T-helper 17 cell (primary cell): ENCODE measurements around the gene CEMIP. TPM values are rescaled to one million over a fixed set of nuclear protein-coding genes. Genes with fewer than 3 reads are reported as not detected.

Source experiments
- ATAC-seq: fragments of 150-1000 bp; cut with Tn5 transposase; 2 replicates; pipeline ENCODE4 v1.10.0; 2021; ENCODE audit warnings: mild to moderate bottlenecking, moderate library complexity
- DNase-seq, 3 donors: peaks; one replicate each; pipeline versions ENCODE4 v3.0.0 to v3.0.0-alpha.2; 2020 to 2021
- H3K9me3 ChIP-seq: one replicate; pipeline ENCODE4 v1.7.0; 2013; ENCODE audit warnings: low read length, mild to moderate bottlenecking; ENCODE audit not compliant: control insufficient read depth, poor library complexity, severe bottlenecking
- H3K27ac Mint-ChIP-seq: one replicate; pipeline ENCODE4 v1.8.0; 2022; ENCODE audit warnings: mild to moderate bottlenecking, moderate library complexity, mixed read lengths
- H3K27me3 Mint-ChIP-seq: one replicate; pipeline ENCODE4 v1.8.0; 2022; ENCODE audit warnings: mixed read lengths
- H3K36me3 Mint-ChIP-seq: one replicate; pipeline ENCODE4 v1.8.0; 2022; ENCODE audit warnings: low read depth, mixed read lengths
- H3K4me1 Mint-ChIP-seq: one replicate; pipeline ENCODE4 v1.8.0; 2022; ENCODE audit warnings: mild to moderate bottlenecking, mixed read lengths
- H3K4me3 Mint-ChIP-seq: one replicate; pipeline ENCODE4 v1.8.0; 2022; ENCODE audit warnings: mild to moderate bottlenecking, moderate library complexity, mixed read lengths
- total RNA-seq, 4 donors: library from RNA in 2 of 4; stranded (reverse) in 2 of 4; gene quantifications; one replicate each; pipeline ENCODE4 v1.2.3 and lab custom pipeline; 2022 to 2026

The CEMIP gene
- total RNA-seq, 2 donors from 2014 or later = 0.15 to 0.42 TPM

DNA sequence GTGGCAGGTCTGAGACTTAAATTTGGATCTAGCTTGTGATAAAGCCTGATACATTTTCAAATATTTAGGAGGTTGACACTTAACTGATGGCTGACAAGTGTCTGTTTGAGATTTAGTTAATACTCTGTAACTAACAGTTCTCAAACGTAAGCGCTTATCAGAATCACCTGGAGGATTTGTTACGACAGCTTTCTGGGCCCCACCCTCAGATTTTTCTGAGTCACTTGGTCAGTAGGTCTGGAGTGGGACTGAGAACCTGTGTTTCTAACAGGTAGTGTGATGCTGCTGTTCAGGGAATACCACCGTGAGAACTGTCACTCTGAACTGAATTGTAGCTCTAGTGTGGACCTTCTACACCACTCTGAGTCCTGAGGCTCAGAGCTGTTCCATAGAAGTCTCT, 85.5 kb downstream of the CEMIP start:
- H3K27ac Mint-ChIP-seq = no peak overlapping the region
- no peak overlapping the region for H3K4me3 Mint-ChIP-seq
- ATAC-seq (no peak), DNase-seq (no peak)
- H3K9me3 ChIP-seq = no peaks in the 10 kb centered on the region
- H3K36me3 Mint-ChIP-seq = no peaks in the 10 kb centered on the region
- peaks cover 4% of the 10 kb centered on the region for H3K4me1 Mint-ChIP-seq
- H3K27me3 Mint-ChIP-seq = peaks cover 23% of the 10 kb centered on the region

DNA sequence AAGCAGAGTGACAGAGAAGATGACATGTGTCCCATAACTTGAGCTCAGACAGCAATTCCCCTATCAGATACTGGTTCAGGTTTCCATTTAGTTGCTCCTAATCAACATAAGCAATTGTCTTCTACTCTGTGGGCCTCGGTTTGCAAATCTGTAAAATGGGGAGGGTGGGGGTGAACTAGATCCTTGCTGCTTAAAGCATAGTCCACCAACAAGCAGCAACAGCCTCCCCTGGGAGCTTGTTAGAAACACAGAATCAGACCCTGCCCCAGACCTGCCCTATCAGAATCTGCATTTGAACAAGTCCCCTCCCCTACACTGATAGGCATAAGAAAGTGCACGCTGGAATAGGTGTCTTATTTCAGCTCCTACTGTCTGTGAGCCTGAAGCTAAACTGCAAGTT, 87.8 kb downstream of the CEMIP start:
- H3K9me3 ChIP-seq = no peaks in the 10 kb centered on the region
- H3K4me3 Mint-ChIP-seq = no peak overlapping the region
- no peaks in the 10 kb centered on the region for H3K4me1 Mint-ChIP-seq
- ATAC-seq = no peak
- no peak for DNase-seq
- H3K36me3 Mint-ChIP-seq = no peaks in the 10 kb centered on the region
- no peak overlapping the region for H3K27ac Mint-ChIP-seq
- peaks cover 8% of the 10 kb centered on the region for H3K27me3 Mint-ChIP-seq

DNA sequence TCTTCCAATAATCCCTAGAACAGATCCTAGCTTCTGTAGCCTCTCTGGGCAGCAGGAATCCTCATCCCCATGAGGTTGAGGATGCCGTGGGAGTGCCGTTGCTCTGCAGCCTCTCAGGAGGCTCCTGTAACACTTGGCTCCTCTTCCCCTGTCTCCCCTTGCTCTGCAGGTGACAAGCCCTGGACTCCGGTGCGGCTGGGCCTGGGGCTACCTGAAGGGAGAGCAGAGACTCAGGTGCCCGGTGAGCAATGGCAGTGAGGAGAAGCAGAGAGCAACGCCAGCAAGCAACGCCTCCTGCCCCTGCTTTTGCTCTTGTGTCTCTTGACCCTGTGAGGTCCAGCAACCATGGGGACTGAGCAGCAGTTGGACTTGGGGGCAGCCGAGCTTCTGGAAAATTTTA, 91.2 kb downstream of the CEMIP start:
- Mint-ChIP-seq H3K36me3 (no peaks in the 10 kb centered on the region), H3K4me1 (no peaks in the 10 kb centered on the region), H3K4me3 (no peak overlapping the region), H3K27ac (no peak overlapping the region), H3K27me3 (peaks cover under 1% of the 10 kb centered on the region)
- no peak for ATAC-seq
- no peaks in the 10 kb centered on the region for H3K9me3 ChIP-seq
- no peak for DNase-seq

DNA sequence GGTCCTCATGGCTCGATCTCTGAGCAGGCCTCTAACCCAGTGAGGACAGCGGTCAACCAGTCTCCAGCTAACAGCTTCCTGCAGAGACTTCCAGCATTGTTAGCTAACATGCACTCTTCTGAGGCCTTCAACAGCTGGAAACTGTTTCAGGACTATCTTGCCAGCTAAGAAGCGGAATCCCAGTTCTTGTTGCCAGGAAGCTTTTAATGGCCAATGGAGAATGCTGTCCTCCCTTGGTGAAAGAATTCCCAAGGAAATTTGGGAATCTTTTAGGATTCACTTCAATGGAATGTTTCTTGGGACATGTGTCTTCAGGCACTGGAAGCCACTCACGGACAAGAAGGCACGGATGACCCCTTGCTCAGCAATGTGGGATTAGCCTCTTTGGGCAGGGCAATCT, 91.7 kb downstream of the CEMIP start:
- Mint-ChIP-seq H3K36me3 (no peaks in the 10 kb centered on the region), H3K27ac (no peak overlapping the region), H3K4me1 (no peaks in the 10 kb centered on the region), H3K27me3 (peaks cover 5% of the 10 kb centered on the region), H3K4me3 (no peak overlapping the region)
- no peak for DNase-seq
- no peak for ATAC-seq
- H3K9me3 ChIP-seq = no peaks in the 10 kb centered on the region

DNA sequence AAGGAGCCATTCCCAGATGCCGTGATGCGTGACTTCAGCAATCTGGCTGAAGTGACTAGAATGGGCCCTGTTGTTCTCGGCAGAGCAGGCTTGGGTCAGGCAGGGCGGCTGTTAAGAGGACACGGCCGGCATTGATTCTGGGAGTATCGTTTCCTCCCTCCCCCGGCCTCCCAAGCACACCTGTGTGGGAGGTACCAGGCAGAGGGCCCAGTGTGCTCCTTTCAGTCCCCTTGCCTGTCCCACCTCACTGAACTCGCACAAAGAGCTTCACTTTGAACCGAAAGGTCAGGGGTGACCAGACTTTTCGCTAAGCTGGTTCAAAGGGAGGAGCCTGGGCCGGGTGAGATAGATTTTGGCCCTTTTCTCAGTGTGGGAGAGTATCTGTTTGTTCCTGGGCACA, 92.7 kb downstream of the CEMIP start:
- Mint-ChIP-seq H3K27ac (no peak overlapping the region), H3K36me3 (no peaks in the 10 kb centered on the region), H3K27me3 (peaks cover 14% of the 10 kb centered on the region), H3K4me1 (no peaks in the 10 kb centered on the region), H3K4me3 (no peak overlapping the region)
- ATAC-seq (no peak), DNase-seq (no peak)
- no peaks in the 10 kb centered on the region for H3K9me3 ChIP-seq

DNA sequence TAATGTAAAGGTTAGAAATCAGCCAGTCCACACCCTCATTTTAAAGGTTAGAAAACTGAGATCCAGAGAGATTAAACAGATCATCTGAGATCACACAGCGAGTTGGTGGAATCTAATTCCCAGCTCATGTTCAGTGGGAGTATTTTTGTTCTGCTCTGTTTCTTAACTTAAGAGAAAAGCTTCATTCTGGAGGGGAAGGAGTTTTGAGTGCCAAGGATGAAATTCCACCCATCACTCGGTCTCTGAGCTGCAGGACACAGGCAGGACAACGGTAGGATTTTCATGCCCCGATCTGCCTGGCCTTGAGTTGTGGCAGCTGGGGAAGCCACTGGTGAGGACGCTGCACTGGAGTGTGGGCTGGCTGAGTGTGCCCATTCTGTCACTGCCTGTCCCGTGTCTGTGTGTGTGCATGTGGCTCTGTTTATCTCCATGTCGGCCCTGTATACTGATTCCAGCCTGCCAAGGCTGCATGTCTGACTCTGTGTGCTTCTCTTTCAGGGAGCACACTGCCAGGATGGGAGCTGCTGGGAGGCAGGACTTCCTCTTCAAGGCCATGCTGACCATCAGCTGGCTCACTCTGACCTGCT, 94.3 kb downstream of the CEMIP start:
- no peaks in the 10 kb centered on the region for H3K9me3 ChIP-seq
- no peak for ATAC-seq
- no peaks in the 10 kb centered on the region for H3K36me3 Mint-ChIP-seq
- peaks cover 25% of the 10 kb centered on the region for H3K27me3 Mint-ChIP-seq
- H3K4me1 Mint-ChIP-seq = no peaks in the 10 kb centered on the region
- no peak for DNase-seq
- H3K27ac Mint-ChIP-seq = no peak overlapping the region
- no peak overlapping the region for H3K4me3 Mint-ChIP-seq

DNA sequence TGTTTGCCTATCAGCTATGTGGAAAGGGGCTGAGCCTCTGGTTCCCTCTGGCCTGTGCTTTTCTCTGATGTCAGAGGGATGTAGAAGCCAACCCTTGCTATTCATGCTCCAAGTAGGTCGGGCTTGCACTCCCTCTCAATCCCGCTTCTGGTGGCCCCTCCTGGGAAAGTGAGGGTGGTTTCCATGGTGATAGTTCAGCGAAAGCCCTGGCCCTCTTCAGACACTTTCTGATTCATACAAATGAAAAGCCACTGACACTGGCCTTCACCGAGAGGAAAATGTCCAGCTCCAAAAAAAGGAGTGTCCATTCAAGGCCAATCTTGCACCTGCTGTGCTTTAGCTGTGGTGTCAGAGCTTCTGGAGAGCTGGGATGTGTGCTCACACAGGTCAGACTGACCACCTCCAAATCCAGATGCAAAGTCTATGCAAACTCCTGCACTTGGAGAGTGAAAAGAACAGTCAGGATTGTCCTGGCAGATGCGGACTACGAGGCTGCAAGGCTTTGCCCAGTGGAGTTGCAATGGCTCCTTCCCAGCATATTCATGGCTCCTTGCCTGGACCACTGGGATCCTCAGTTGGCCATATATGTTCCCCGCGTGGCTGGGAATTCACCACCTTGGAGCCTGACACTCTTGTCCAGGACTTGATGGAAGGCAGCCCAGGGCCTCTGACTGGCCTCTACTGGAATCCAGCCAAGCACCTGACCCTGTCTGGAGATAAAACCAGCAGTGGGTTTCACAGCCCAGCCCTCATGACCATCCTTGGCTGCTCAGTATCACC, 96.6 kb downstream of the CEMIP start:
- Mint-ChIP-seq H3K36me3 (no peaks in the 10 kb centered on the region), H3K27ac (no peak overlapping the region), H3K4me3 (no peak overlapping the region), H3K27me3 (peaks cover 36% of the 10 kb centered on the region), H3K4me1 (no peaks in the 10 kb centered on the region)
- no peak for ATAC-seq
- H3K9me3 ChIP-seq = no peaks in the 10 kb centered on the region
- DNase-seq = no peak

DNA sequence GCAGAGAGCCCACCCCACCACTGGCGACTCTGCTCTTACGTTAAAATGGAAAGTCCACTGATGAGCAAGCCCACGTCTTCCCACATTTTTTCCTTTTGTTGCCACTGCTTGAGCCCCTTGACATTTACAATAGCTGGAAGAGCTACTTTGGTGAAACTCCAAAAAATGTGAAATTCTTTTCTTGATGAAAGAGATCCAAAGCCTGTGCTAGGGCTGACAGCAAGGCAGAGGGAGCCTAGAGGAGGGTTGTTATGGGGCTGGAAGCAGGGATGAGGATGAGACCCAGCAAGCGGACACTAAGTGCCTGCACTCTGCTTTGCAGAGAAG, 97.1 kb downstream of the CEMIP start:
- DNase-seq = no peak

DNA sequence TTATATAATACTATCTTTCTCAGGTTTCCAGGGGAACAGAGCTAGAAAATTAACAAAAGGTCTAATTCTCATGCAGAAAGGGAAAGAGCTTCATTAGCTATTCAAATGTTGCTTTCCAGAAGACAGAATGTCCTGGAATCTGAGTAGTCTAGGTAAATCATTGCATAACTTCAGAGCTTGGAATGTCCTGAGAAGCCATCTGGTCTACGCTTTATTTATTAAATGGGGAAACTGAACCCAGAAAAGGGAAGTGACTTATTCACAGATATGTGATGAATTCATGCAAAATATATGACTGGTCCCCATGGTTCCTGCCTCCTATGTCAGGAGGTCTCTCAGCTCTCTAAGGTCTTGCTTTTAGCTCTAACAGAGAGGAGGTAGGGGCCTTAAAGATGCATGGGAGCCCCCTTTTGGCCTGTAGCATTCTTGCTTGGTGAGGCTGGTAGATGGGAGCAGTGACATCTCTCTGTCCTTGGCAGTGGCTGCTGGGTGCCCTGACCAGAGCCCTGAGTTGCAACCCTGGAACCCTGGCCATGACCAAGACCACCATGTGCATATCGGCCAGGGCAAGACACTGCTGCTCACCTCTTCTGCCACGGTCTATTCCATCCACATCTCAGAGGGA, 99.2 kb downstream of the CEMIP start:
- peaks cover 6% of the 10 kb centered on the region for H3K36me3 Mint-ChIP-seq
- H3K4me3 Mint-ChIP-seq = no peak overlapping the region
- H3K27ac Mint-ChIP-seq = no peak overlapping the region
- peaks cover 48% of the 10 kb centered on the region for H3K27me3 Mint-ChIP-seq
- peaks cover 7% of the 10 kb centered on the region for H3K4me1 Mint-ChIP-seq
- ATAC-seq = no peak
- DNase-seq = no peak
- no peaks in the 10 kb centered on the region for H3K9me3 ChIP-seq

More for the DNA sequence above, 97.1 kb downstream of the CEMIP start:
- peaks cover 41% of the 10 kb centered on the region for H3K27me3 Mint-ChIP-seq
- no peaks in the 10 kb centered on the region for H3K9me3 ChIP-seq
- no peak overlapping the region for H3K27ac Mint-ChIP-seq
- no peak overlapping the region for H3K4me3 Mint-ChIP-seq
- peaks cover 3% of the 10 kb centered on the region for H3K4me1 Mint-ChIP-seq
- peaks cover 2% of the 10 kb centered on the region for H3K36me3 Mint-ChIP-seq
- ATAC-seq = no peak

DNA sequence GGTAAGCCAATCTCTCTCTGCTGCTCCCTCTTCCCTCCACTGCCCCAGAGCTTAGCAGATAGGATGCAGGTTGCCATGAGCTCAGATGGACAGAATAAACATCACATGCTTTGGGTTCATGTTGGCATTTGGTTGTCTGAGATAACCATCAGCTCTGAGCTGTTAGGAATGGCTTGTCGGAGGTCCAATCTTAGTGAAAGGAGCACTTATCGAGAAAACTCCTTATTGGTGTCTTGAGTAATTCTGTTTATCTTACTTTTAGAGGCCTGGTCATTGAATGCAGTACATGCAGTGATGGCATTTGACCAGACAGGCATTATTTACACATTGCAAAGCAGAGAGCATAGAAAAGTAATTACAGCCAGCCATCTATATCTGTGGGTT, 99.7 kb downstream of the CEMIP start:
- DNase-seq (no peak), ATAC-seq (no peak)
- H3K4me3 Mint-ChIP-seq = no peak overlapping the region
- H3K36me3 Mint-ChIP-seq = peaks cover 6% of the 10 kb centered on the region
- H3K4me1 Mint-ChIP-seq = peaks cover 7% of the 10 kb centered on the region
- H3K9me3 ChIP-seq = no peaks in the 10 kb centered on the region
- peaks cover 48% of the 10 kb centered on the region for H3K27me3 Mint-ChIP-seq
- no peak overlapping the region for H3K27ac Mint-ChIP-seq

DNA sequence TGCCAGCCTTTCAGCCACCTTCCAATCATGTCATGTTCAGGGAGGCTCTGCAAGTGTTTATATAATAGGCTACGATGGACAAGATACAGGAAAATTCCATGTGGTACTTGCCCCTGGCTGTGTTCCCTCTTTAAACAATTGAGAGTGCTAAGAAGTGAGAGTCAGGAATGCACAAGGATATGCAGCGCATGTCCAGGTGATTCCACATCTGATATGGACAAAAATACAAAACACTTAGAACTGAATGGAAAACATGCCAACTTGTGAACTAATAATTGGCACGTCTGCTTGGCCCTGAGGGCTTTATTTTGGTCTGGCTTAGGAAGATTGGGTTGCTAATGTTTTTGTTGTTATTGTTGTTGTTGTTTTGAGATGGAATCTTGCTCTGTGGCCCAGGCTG, 100.9 kb downstream of the CEMIP start:
- no peaks in the 10 kb centered on the region for H3K9me3 ChIP-seq
- Mint-ChIP-seq H3K4me3 (no peak overlapping the region), H3K36me3 (peaks cover 6% of the 10 kb centered on the region), H3K4me1 (peaks cover 7% of the 10 kb centered on the region), H3K27ac (no peak overlapping the region), H3K27me3 (peaks cover 48% of the 10 kb centered on the region)
- DNase-seq (no peak), ATAC-seq (no peak)

DNA sequence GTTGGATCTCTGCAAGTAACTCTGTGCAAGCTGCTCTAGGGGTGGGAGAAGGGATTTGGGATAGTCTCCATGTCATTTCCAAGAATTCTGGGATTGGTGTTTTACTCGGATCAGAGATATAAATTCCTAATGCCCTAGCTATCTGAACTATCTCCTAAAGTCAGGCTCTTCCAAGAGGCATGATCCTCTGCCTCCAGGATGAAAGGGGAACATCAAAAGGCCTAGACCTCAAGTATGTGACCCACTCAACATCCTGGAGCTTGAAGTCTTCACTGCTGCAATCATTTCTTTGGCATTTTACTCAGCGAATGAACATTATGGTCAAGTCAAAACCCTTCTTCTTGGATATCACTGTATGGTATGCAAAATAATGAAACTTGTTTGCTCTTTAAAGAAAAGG, 104.5 kb downstream of the CEMIP start:
- ATAC-seq = no peak
- peaks cover 9% of the 10 kb centered on the region for H3K36me3 Mint-ChIP-seq

DNA sequence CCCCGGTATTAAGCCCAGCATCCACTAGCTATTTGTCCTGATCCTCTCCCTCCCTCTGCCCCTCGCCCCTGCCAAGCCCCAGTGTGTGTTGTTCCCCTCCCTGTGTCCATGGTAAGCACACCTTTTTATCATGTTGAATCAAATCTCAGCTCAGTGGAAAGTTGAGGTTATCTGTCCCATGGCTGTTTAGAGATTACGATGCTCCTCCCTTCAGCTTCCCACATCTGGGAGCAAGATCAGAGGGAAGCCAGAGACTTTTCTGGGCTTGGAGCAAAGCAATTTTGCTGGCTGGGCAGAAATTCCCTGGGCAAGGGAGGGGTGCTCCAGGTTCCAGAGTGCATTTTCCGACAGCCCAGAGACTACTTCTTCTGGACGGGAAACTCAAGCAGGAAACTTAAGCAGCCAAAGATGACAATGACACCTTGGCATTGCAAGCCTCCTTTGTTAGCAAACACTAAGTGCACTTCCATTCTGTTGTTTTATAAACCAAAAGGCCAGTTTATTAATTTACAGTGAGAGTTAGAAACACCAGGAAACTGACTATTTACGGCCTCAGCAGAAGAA, 105.9 kb downstream of the CEMIP start:
- ATAC-seq (no peak), DNase-seq (no peak)
- no peaks in the 10 kb centered on the region for H3K9me3 ChIP-seq
- Mint-ChIP-seq H3K36me3 (peaks cover 9% of the 10 kb centered on the region), H3K4me3 (no peak overlapping the region), H3K4me1 (peaks cover 14% of the 10 kb centered on the region), H3K27ac (no peak overlapping the region), H3K27me3 (peaks cover 26% of the 10 kb centered on the region)

More for the DNA sequence above, 104.5 kb downstream of the CEMIP start:
- H3K9me3 ChIP-seq = no peaks in the 10 kb centered on the region
- H3K4me1 Mint-ChIP-seq = peaks cover 12% of the 10 kb centered on the region
- DNase-seq = no peak
- peaks cover 33% of the 10 kb centered on the region for H3K27me3 Mint-ChIP-seq
- H3K27ac Mint-ChIP-seq = no peak overlapping the region
- no peak overlapping the region for H3K4me3 Mint-ChIP-seq
